Type B pancreatic cell (in vitro differentiated cells): ENCODE data around the gene MBD5. TPM values are rescaled to one million over a fixed set of nuclear protein-coding genes. Genes with fewer than 3 reads are reported as not detected.

Source experiments
- DNase-seq: peaks from one replicate; pipeline ENCODE4 v3.0.0; 2021; ENCODE audit warnings: mixed read lengths; ENCODE audit not compliant: unreplicated experiment; ENCODE audit errors: extremely low spot score
- H3K27ac Mint-ChIP-seq: 2 replicates; pipeline ENCODE4 v1.8.0; 2021; ENCODE audit warnings: mild to moderate bottlenecking, mixed read lengths
- H3K27me3 Mint-ChIP-seq: 2 replicates; pipeline ENCODE4 v1.8.0; 2021; ENCODE audit warnings: mixed read lengths
- H3K36me3 Mint-ChIP-seq: 2 replicates; pipeline ENCODE4 v1.8.0; 2021; ENCODE audit warnings: mixed read lengths
- H3K4me1 Mint-ChIP-seq: one replicate; pipeline ENCODE4 v1.8.0; 2021; ENCODE audit warnings: mixed read lengths; ENCODE audit not compliant: unreplicated experiment
- H3K4me3 Mint-ChIP-seq: 2 replicates; pipeline ENCODE4 v1.8.0; 2021; ENCODE audit warnings: mild to moderate bottlenecking, mixed read lengths
- H3K9me3 Mint-ChIP-seq: 2 replicates; pipeline ENCODE4 v1.8.0; 2021; ENCODE audit warnings: mixed read lengths
- CTCF ChIP-seq: fragments of 200-600 bp; sonication (generic); conservative IDR thresholded peaks from 2 replicates; pipeline ENCODE4 v1.5.0; 2021; ENCODE audit warnings: antibody characterized with exemption, mild to moderate bottlenecking
- total RNA-seq: library from RNA; stranded (reverse); gene quantifications from 2 replicates; pipeline ENCODE4 v1.2.1, GENCODE V29; 2021; ENCODE audit warnings: low replicate concordance

Gene MBD5
- total RNA-seq, 1 donor from 2014 or later: 54.7 TPM

- H3K9me3 Mint-ChIP-seq: peaks cover 7% of the 10 kb centered on the region
- DNase-seq: no peak
- H3K4me3 Mint-ChIP-seq: no peak overlapping the region
- H3K36me3 Mint-ChIP-seq: peaks cover 12% of the 10 kb centered on the region
- no peak for TF ChIP-seq CTCF
- H3K4me1 Mint-ChIP-seq: peaks cover 10% of the 10 kb centered on the region
- H3K27ac Mint-ChIP-seq: no peak overlapping the region
- no peaks in the 10 kb centered on the region for H3K27me3 Mint-ChIP-seq
Measured at GRCh38 chr2:148299616-148300015, 278.7 kb downstream of the MBD5 start.

GRCh38 chr2:148300544-148300943 is 279.7 kb downstream of the MBD5 start:
- H3K27ac Mint-ChIP-seq: no peak overlapping the region
- no peak overlapping the region for H3K4me3 Mint-ChIP-seq

GRCh38 chr2:148301362-148301761 is 280.5 kb downstream of the MBD5 start:
- H3K4me1 Mint-ChIP-seq: peaks cover 17% of the 10 kb centered on the region
- H3K4me3 Mint-ChIP-seq: no peak overlapping the region
- TF ChIP-seq CTCF: no peak
- peaks cover 6% of the 10 kb centered on the region for H3K36me3 Mint-ChIP-seq
- H3K9me3 Mint-ChIP-seq: peaks cover 7% of the 10 kb centered on the region
- no peaks in the 10 kb centered on the region for H3K27me3 Mint-ChIP-seq
- no peak for DNase-seq
- no peak overlapping the region for H3K27ac Mint-ChIP-seq

More at GRCh38 chr2:148300544-148300943, 279.7 kb downstream of the MBD5 start:
- Mint-ChIP-seq H3K4me1 (peaks cover 16% of the 10 kb centered on the region), H3K36me3 (peaks cover 6% of the 10 kb centered on the region), H3K27me3 (no peaks in the 10 kb centered on the region), H3K9me3 (peaks cover 7% of the 10 kb centered on the region)
- no peak for DNase-seq
- TF ChIP-seq CTCF: no peak

GRCh38 chr2:148302526-148302925 is 281.6 kb downstream of the MBD5 start:
- TF ChIP-seq CTCF: no peak

GRCh38 chr2:148303161-148303560 is 282.3 kb downstream of the MBD5 start:
- Mint-ChIP-seq H3K36me3 (no peaks in the 10 kb centered on the region), H3K4me3 (no peak overlapping the region), H3K27me3 (no peaks in the 10 kb centered on the region), H3K27ac (no peak overlapping the region), H3K9me3 (no peaks in the 10 kb centered on the region), H3K4me1 (peaks cover 17% of the 10 kb centered on the region)
- DNase-seq: no peak
- no peak for TF ChIP-seq CTCF

More at GRCh38 chr2:148302526-148302925, 281.6 kb downstream of the MBD5 start:
- H3K4me1 Mint-ChIP-seq: peaks cover 17% of the 10 kb centered on the region
- no peak overlapping the region for H3K27ac Mint-ChIP-seq
- no peaks in the 10 kb centered on the region for H3K27me3 Mint-ChIP-seq
- H3K9me3 Mint-ChIP-seq: peaks cover 3% of the 10 kb centered on the region
- no peak for DNase-seq
- peaks cover 1% of the 10 kb centered on the region for H3K36me3 Mint-ChIP-seq
- no peak overlapping the region for H3K4me3 Mint-ChIP-seq

- Mint-ChIP-seq H3K4me3 (no peak overlapping the region), H3K9me3 (no peaks in the 10 kb centered on the region), H3K4me1 (peaks cover 17% of the 10 kb centered on the region), H3K36me3 (no peaks in the 10 kb centered on the region), H3K27me3 (no peaks in the 10 kb centered on the region), H3K27ac (no peak overlapping the region)
- no peak for TF ChIP-seq CTCF
- no peak for DNase-seq
Measured at GRCh38 chr2:148305476-148305875, 284.6 kb downstream of the MBD5 start.
